Measurements from ENCODE around the gene RFX3. TPM values are rescaled to one million over a fixed set of nuclear protein-coding genes. Genes with fewer than 3 reads are reported as not detected.

The RFX3 gene
- total and polyA plus RNA-seq, 2 of the 13 experiments (the other 11 are each of a cell fraction or from before 2014, with no cell fraction given) = 2.7 to 5.3 TPM

DNA sequence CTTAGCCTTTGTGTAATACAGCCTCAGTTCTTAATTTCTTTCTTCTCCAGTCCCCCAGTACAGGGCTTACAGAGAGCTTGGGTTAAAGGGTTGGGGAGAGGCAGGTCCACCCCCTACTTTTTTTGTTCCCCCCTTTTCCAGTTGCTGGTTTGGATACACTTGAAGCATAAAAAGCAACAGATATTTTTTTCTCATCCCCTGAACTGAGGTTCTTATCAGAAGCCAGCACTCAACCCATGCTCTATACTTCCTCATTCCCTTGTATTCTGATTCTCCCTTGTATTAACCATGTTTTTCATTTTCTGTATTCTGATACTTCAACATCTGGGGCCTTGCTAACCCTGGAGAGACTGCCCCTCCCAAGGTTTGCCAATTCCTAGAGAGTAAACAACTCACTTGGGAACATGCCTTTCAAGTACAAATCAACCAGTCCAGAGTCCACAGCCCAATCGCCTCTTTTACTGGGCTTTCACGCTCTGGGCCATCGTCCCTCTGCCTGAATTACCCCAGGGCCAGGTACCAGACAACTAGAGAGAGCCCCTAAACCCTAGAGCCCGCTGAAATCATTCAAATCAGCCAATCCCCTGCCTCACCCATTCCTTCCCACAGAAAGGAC lies 348.5 kb downstream of the RFX3 start:
- Histone ChIP-seq H3K4me1 (ENCODE audit: insufficient read depth, low read length) (peaks cover 62% of the 10 kb centered on the region), H2AFZ (ENCODE audit: low read length) (no peak overlapping the region), H3K79me2 (ENCODE audit: insufficient read depth, low read length) (no peaks in the 10 kb centered on the region), H3K27me3 (ENCODE audit: control insufficient read depth in 1 of 2, insufficient read depth in 2 of 2, low read length in 2 of 2) (peaks cover 4 to 7% of the 10 kb centered on the region in 2 experiments; a peak in 4 of 5 replicates), H3K27ac (ENCODE audit: extremely low read length, insufficient read depth, low read length) (no peak overlapping the region), H3K4me2 (ENCODE audit: low read depth, low read length) (peak overlapping the region; percentile 59), H3K9me3 (ENCODE audit: low read length) (no peaks in the 10 kb centered on the region), H3K36me3 (replicated peaks in 1 of 2; ENCODE audit: control insufficient read depth in 1 of 2, insufficient read depth in 2 of 2, low read length in 2 of 2) (no peaks in the 10 kb centered on the region), H4K20me1 (ENCODE audit: insufficient read depth, low read length) (no peaks in the 10 kb centered on the region), H3K4me3 (replicated peaks in 1 of 3; ENCODE audit: insufficient read depth in 1 of 3, low read depth in 2 of 3, low read length in 3 of 3) (peak overlapping the region in 1 of 3 experiments; percentile 6; a peak in 2 of 6 replicates), H3K9ac (ENCODE audit: insufficient read depth, low read depth, low read length) (no peak overlapping the region)
- DNase-seq (ENCODE audit: low spot score) (peak; percentile 91), ATAC-seq (peak; percentile 87), FAIRE-seq (peak; percentile 91)
- ChIA-PET POLR2A (no interaction called here), CTCF (ENCODE audit: low intra/inter-chr PET ratio, low total read pairs) (no interaction called here)
- BruUV-seq (replicated peaks) = no TSS peak
- WGBS (ENCODE audit: low lambda C conversion rate) = 0% methylated on average over 4 of the region's 4 CpGs
- in situ Hi-C loops (cut with HindIII; ENCODE audit: extremely low pct_ligation_motif_present, low pct_unique_long_range_greater_than_20kb) = no loop called here
- intact Hi-C loops (cut with micrococcal nuclease; ENCODE audit: unreplicated experiment) = loop anchor here (1.0 kb wide), 1 partner anchor 25 kb away; no protein-coding TSS in a partner anchor
- TF ChIP-seq NR3C1 (CRISPR knock-in tag; IDR thresholded peaks at IDR 0.05) (no peak), REXO4 (CRISPR knock-in tag; IDR thresholded peaks at IDR 0.05; ENCODE audit: borderline replicate concordance) (no peak), ZNF101 (CRISPR knock-in tag; IDR thresholded peaks at IDR 0.05; ENCODE audit: borderline replicate concordance, low read depth) (no peak), BRF2 (CRISPR knock-in tag; IDR thresholded peaks at IDR 0.05) (no peak), MXD4 (CRISPR knock-in tag; IDR thresholded peaks at IDR 0.05) (no peak), ZNF850 (CRISPR knock-in tag; conservative IDR thresholded peaks at IDR 0.05) (no peak), HDAC6 (IDR thresholded peaks at IDR 0.05; ENCODE audit: low read depth, low read length) (no peak), ZNF264 (CRISPR knock-in tag; IDR thresholded peaks at IDR 0.05) (no peak), ZNF549 (CRISPR knock-in tag; IDR thresholded peaks at IDR 0.05) (no peak)
- TF ChIP-seq, protein P1, sequence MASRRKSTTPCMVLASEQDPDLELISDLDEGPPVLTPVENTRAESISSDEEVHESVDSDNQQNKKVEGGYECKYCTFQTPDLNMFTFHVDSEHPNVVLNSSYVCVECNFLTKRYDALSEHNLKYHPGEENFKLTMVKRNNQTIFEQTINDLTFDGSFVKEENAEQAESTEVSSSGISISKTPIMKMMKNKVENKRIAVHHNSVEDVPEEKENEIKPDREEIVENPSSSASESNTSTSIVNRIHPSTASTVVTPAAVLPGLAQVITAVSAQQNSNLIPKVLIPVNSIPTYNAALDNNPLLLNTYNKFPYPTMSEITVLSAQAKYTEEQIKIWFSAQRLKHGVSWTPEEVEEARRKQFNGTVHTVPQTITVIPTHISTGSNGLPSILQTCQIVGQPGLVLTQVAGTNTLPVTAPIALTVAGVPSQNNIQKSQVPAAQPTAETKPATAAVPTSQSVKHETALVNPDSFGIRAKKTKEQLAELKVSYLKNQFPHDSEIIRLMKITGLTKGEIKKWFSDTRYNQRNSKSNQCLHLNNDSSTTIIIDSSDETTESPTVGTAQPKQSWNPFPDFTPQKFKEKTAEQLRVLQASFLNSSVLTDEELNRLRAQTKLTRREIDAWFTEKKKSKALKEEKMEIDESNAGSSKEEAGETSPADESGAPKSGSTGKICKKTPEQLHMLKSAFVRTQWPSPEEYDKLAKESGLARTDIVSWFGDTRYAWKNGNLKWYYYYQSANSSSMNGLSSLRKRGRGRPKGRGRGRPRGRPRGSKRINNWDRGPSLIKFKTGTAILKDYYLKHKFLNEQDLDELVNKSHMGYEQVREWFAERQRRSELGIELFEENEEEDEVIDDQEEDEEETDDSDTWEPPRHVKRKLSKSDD (CRISPR knock-in tag; IDR thresholded peaks at IDR 0.05; ENCODE audit: low read depth) = no peak
- TF ChIP-seq, protein P2, sequence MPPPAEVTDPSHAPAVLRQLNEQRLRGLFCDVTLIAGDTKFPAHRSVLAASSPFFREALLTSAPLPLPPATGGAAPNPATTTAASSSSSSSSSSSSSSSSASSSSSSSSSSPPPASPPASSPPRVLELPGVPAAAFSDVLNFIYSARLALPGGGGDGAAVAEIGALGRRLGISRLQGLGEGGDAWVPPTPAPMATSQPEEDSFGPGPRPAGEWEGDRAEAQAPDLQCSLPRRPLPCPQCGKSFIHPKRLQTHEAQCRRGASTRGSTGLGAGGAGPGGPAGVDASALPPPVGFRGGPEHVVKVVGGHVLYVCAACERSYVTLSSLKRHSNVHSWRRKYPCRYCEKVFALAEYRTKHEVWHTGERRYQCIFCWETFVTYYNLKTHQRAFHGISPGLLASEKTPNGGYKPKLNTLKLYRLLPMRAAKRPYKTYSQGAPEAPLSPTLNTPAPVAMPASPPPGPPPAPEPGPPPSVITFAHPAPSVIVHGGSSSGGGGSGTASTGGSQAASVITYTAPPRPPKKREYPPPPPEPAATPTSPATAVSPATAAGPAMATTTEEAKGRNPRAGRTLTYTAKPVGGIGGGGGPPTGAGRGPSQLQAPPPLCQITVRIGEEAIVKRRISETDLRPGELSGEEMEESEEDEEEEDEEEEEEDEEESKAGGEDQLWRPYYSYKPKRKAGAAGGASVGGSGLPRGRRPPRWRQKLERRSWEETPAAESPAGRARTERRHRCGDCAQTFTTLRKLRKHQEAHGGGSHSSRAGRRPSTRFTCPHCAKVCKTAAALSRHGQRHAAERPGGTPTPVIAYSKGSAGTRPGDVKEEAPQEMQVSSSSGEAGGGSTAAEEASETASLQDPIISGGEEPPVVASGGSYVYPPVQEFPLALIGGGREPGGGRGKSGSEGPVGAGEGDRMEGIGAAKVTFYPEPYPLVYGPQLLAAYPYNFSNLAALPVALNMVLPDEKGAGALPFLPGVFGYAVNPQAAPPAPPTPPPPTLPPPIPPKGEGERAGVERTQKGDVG (CRISPR knock-in tag; IDR thresholded peaks at IDR 0.05; ENCODE audit: borderline replicate concordance) = no peak

All from HepG2 (cell line).